H1 (cell line): ENCODE results near the gene ALDH1L2. TPM values are rescaled to one million over a fixed set of nuclear protein-coding genes. Genes with fewer than 3 reads are reported as not detected.

Experiments used
- ASH2L ChIP-seq: fragments of 200-600, 300-600 bp; sonication (generic); IDR thresholded peaks from one replicate; pipeline ENCODE4 v1.7.1; 2017; ENCODE audit warnings: low read length
- CHD2 ChIP-seq: IDR thresholded peaks from 2 replicates; pipeline ENCODE4 v1.6.1; 2012; ENCODE audit warnings: low read length, improper control_type of control experiment
- CREB1 ChIP-seq: IDR thresholded peaks from 2 replicates; pipeline ENCODE4 v1.6.1; 2012; ENCODE audit warnings: inconsistent platforms
- NANOG ChIP-seq: IDR thresholded peaks from 2 replicates; pipeline ENCODE4 v1.6.1; 2011; ENCODE audit warnings: low read length, low read depth, mild to moderate bottlenecking, inconsistent platforms; ENCODE audit not compliant: insufficient read depth, poor library complexity, severe bottlenecking
- TEAD4 ChIP-seq: IDR thresholded peaks from 2 replicates; pipeline ENCODE4 v1.6.1; 2012; ENCODE audit warnings: low read depth, low read length, inconsistent platforms, mixed read lengths
- polyA plus RNA-seq, 7 experiments: library from polyadenylated mRNA; depleted of rRNA in 3 of 7; stranded (reverse) in 5 of 7; unstranded in 2 of 7; fragments of >200 nt in 5 of 7; fragments of 200-250 nt in 2 of 7; gene quantifications; 1 replicate in 5 of 7; 2 replicates in 1 of 7; 4 replicates in 1 of 7; pipeline versions ENCODE4 v1.2.1 to v1.2.3, GENCODE V29; 2011 to 2013; ENCODE audit warnings: missing spikeins in 2 of 7, mixed read lengths in 2 of 7
- total RNA-seq: library from RNA; stranded (reverse); fragmentation: NEBNext Ultra II Directional; extraction: Animal tissue kit (Norgen Biotek cat#: 25700); gene quantifications from 2 replicates; pipeline ENCODE4 v1.2.1, GENCODE V29; 2021

ALDH1L2 gene
- total and polyA plus RNA-seq, 2 of the 8 experiments (the other 6 are each of a cell fraction or from before 2014, with no cell fraction given), result 3.7 to 7.2 TPM

DNA sequence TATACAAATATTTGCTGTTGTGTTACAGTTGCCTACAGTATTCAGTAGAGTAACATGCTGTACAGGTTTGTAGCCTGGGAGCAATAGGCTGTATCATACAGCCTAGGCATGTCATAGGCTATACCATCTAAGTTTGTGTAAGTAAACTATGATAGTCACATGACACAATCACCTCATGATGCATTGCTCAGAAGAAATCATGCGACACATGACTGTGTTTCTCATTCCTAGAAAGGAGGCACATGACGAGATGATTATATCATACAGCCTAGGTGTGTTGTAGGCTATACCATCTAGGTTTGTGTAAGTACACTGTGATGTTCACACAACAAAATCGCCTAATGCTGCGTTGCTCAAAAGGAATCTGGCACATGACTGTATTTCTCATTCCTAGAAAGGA is 66.2 kb downstream of the ALDH1L2 start (continued):
- TF ChIP-seq ASH2L, result no peak
- TF ChIP-seq TEAD4, result no peak
- no peak for TF ChIP-seq NANOG
- TF ChIP-seq CHD2, result no peak
- TF ChIP-seq CREB1, result no peak
- TF ChIP-seq, all 59 proteins: peak for 0
